Embryonic facial prominence (tissue), 1 donor: ENCODE measurements around the gene BCOR.

Source experiments
- DNase-seq: peaks from one replicate; pipeline ENCODE4 v3.0.0-alpha.2; 2016; ENCODE audit errors: extremely low spot score

Gene BCOR

GRCh38 chrX:40019541-40019940 is 78.2 kb downstream of the BCOR start:
- no peak for DNase-seq

GRCh38 chrX:40018041-40018440 is 79.7 kb downstream of the BCOR start:
- DNase-seq = no peak

GRCh38 chrX:40016749-40017148 is 81.0 kb downstream of the BCOR start:
- no peak for DNase-seq

GRCh38 chrX:40015693-40016092 is 82.1 kb downstream of the BCOR start:
- no peak for DNase-seq

GRCh38 chrX:40013266-40014195 is 84.2 kb downstream of the BCOR start:
- DNase-seq = no peak

GRCh38 chrX:40012868-40013265 is 84.9 kb downstream of the BCOR start:
- no peak for DNase-seq

GRCh38 chrX:40012039-40012867 is 85.5 kb downstream of the BCOR start:
- no peak for DNase-seq

GRCh38 chrX:40011322-40012038 is 86.3 kb downstream of the BCOR start:
- no peak for DNase-seq

- DNase-seq = no peak
Observed at GRCh38 chrX:40010550-40011321, 87.0 kb downstream of the BCOR start.

GRCh38 chrX:40009890-40010289 is 87.9 kb downstream of the BCOR start:
- DNase-seq = no peak

- no peak for DNase-seq
Observed at GRCh38 chrX:40009462-40009851, 88.3 kb downstream of the BCOR start.

GRCh38 chrX:40008791-40009461 is 88.8 kb downstream of the BCOR start:
- DNase-seq = no peak

- DNase-seq = no peak
Observed at GRCh38 chrX:40007756-40008705, 89.7 kb downstream of the BCOR start.

- no peak for DNase-seq
Observed at GRCh38 chrX:40007131-40007755, 90.5 kb downstream of the BCOR start.

- no peak for DNase-seq
Observed at GRCh38 chrX:40006106-40007017, 91.4 kb downstream of the BCOR start.

- no peak for DNase-seq
Observed at GRCh38 chrX:40005292-40006011, 92.3 kb downstream of the BCOR start.

- DNase-seq = no peak
Observed at GRCh38 chrX:40004921-40005291, 92.9 kb downstream of the BCOR start.

- no peak for DNase-seq
Observed at GRCh38 chrX:40004246-40004535, 93.6 kb downstream of the BCOR start.
